ENCODE data around the gene REXO4.

- TF ChIP-seq CTCF (conservative IDR thresholded peaks at IDR 0.05; ENCODE audit: low read depth in 2 of 2), result no peak
- no peak for TF ChIP-seq POLR2AphosphoS5 (IDR thresholded peaks at IDR 0.05; ENCODE audit: low read depth)
- no peak for TF ChIP-seq REST (IDR thresholded peaks at IDR 0.05; ENCODE audit: unreplicated experiment)
- no peak for TF ChIP-seq ZNF462 (CRISPR knock-in tag; IDR thresholded peaks at IDR 0.05)
- no peak for TF ChIP-seq EZH2 (IDR thresholded peaks at IDR 0.05; ENCODE audit: low read depth, unreplicated experiment)
- no peak for TF ChIP-seq EZH2phosphoT487 (IDR thresholded peaks at IDR 0.05; ENCODE audit: unreplicated experiment)
- TF ChIP-seq JUNB (IDR thresholded peaks at IDR 0.05; ENCODE audit: unreplicated experiment), result no peak
- no peak for TF ChIP-seq ZNF114 (CRISPR knock-in tag; IDR thresholded peaks at IDR 0.05)
- no peak for TF ChIP-seq CREB1 (CRISPR knock-in tag; IDR thresholded peaks at IDR 0.05; ENCODE audit: low read depth)
- TF ChIP-seq NANOG (IDR thresholded peaks at IDR 0.05; ENCODE audit: borderline replicate concordance), result no peak
- no peak for TF ChIP-seq ZNF331 (CRISPR knock-in tag; IDR thresholded peaks at IDR 0.05; ENCODE audit: low read depth)
- no peak for TF ChIP-seq STAT1 (IDR thresholded peaks at IDR 0.05; ENCODE audit: unreplicated experiment)
Observed at GRCh38 chr9:133457748-133458147, 39.9 kb upstream of the REXO4 start.

All from GM23338 (cell line).